GM12878 (cell line): ENCODE results near the gene KMT2B. TPM values are rescaled to one million over a fixed set of nuclear protein-coding genes. Genes with fewer than 3 reads are reported as not detected.

ENCODE experiments used
- CBFB ChIP-seq: IDR thresholded peaks from 2 replicates; pipeline ENCODE4 v1.6.1; 2016; ENCODE audit warnings: antibody characterized with exemption, low read depth
- CBX3 ChIP-seq: fragments of 200-600 bp; sonication (generic); IDR thresholded peaks from 2 replicates; pipeline ENCODE4 v1.6.1; 2016; ENCODE audit warnings: low read depth, borderline replicate concordance
- ESRRA ChIP-seq: IDR thresholded peaks from 2 replicates; pipeline ENCODE4 v1.6.1; 2012; ENCODE audit warnings: mild to moderate bottlenecking, low read length, improper control_type of control experiment
- ETV6 ChIP-seq, 2 experiments: fragments of 450-650 bp in 1 of 2; IDR thresholded peaks in 1 of 2; conservative IDR thresholded peaks in 1 of 2; 2 replicates each; pipeline ENCODE4 v1.6.1; 2014; ENCODE audit warnings: antibody characterized with exemption in 1 of 2, borderline replicate concordance in 1 of 2, low read depth in 1 of 2, mild to moderate bottlenecking in 1 of 2, moderate library complexity in 1 of 2
- EZH2 ChIP-seq: IDR thresholded peaks from 2 replicates; pipeline ENCODE4 v1.6.1; 2012; ENCODE audit warnings: low read depth, mild to moderate bottlenecking, control low read depth, inconsistent platforms, low read length, borderline replicate concordance; ENCODE audit not compliant: control insufficient read depth
- HDAC2 ChIP-seq: fragments of 200-600 bp; sonication (generic); IDR thresholded peaks from 2 replicates; pipeline ENCODE4 v1.6.1; 2017
- KAT2A ChIP-seq: conservative IDR thresholded peaks from 2 replicates; pipeline ENCODE4 v1.6.1; 2011; ENCODE audit warnings: low read depth, low read length; ENCODE audit not compliant: control insufficient read depth
- MTA2 ChIP-seq: fragments of 450-650 bp; IDR thresholded peaks from 2 replicates; pipeline ENCODE4 v1.6.1; 2016; ENCODE audit warnings: low read depth, mild to moderate bottlenecking, moderate library complexity
- POLR2AphosphoS5 ChIP-seq: IDR thresholded peaks from 2 replicates; pipeline ENCODE4 v1.6.1; 2011; ENCODE audit warnings: mild to moderate bottlenecking, low read length, inconsistent platforms
- RAD21 ChIP-seq: IDR thresholded peaks from 2 replicates; pipeline ENCODE4 v1.6.1; 2011; ENCODE audit warnings: mild to moderate bottlenecking, low read depth, low read length, moderate library complexity; ENCODE audit not compliant: insufficient read depth
- RUNX3 ChIP-seq: IDR thresholded peaks from 2 replicates; pipeline ENCODE4 v1.6.1; 2012; ENCODE audit warnings: low read length, inconsistent platforms
- SUZ12 ChIP-seq: fragments of 200-600 bp; sonication (generic); IDR thresholded peaks from one replicate; pipeline ENCODE4 v1.6.1; 2018; ENCODE audit warnings: antibody characterized with exemption, mild to moderate bottlenecking; ENCODE audit not compliant: unreplicated experiment
- TAF1 ChIP-seq: IDR thresholded peaks from 2 replicates; pipeline ENCODE4 v1.6.1; 2011; ENCODE audit warnings: mild to moderate bottlenecking, low read depth, low read length, borderline replicate concordance
- ZBED1 ChIP-seq: IDR thresholded peaks from 2 replicates; pipeline ENCODE4 v1.6.1; 2016; ENCODE audit warnings: borderline replicate concordance
- polyA plus RNA-seq, 11 experiments: library from polyadenylated mRNA; depleted of rRNA in 4 of 11; unstranded in 6 of 11; stranded (reverse) in 5 of 11; fragments of >200 nt; fragmentation: Nextera tagmentation in 4 of 11; fragmentation: Illumina TruSeq in 1 of 11; extraction: Ambion mirVana in 4 of 11; extraction: Trizol in 1 of 11; gene quantifications; 1 replicate in 1 of 11; 2 replicates in 10 of 11; pipeline versions ENCODE4 v1.2.1 to v1.2.3, GENCODE V29; 2011 to 2016; ENCODE audit warnings: inconsistent platforms in 2 of 11, missing spikeins in 2 of 11, low read depth in 1 of 11
- total RNA-seq, 4 experiments: library from RNA; depleted of rRNA in 3 of 4; stranded (reverse); fragments of >200 nt in 3 of 4; fragmentation: Illumina TruSeq in 1 of 4; extraction: Trizol in 1 of 4; gene quantifications; 2 replicates each; pipeline versions ENCODE4 v1.2.1 to v1.2.3, GENCODE V29; 2013 to 2021
- TF ChIP-seq, protein P1 (sequence below): IDR thresholded peaks from 2 replicates; pipeline ENCODE4 v1.6.1; 2011; ENCODE audit warnings: low read depth, mild to moderate bottlenecking, low read length, moderate library complexity, borderline replicate concordance; ENCODE audit errors: extremely low read depth
- TF ChIP-seq, protein P2 (sequence below): fragments of 450-650 bp; IDR thresholded peaks from 2 replicates; pipeline ENCODE4 v1.6.1; 2017; ENCODE audit warnings: mild to moderate bottlenecking, moderate library complexity
- TF ChIP-seq, protein P3 (sequence below): fragments of 450-650 bp; IDR thresholded peaks from 2 replicates; pipeline ENCODE4 v1.6.1; 2017; ENCODE audit warnings: mild to moderate bottlenecking
- TF ChIP-seq, protein P4 (sequence below): IDR thresholded peaks from 2 replicates; pipeline ENCODE4 v1.6.1; 2011; ENCODE audit warnings: mild to moderate bottlenecking, low read depth, low read length, moderate library complexity; ENCODE audit not compliant: insufficient replicate concordance
- TF ChIP-seq, protein P5 (sequence below), 3 experiments: IDR thresholded peaks in 2 of 3; conservative IDR thresholded peaks in 1 of 3; 2 replicates each; pipeline ENCODE4 v1.5.1; 2011; ENCODE audit warnings: low read depth in 3 of 3, low read length in 3 of 3, mild to moderate bottlenecking in 3 of 3, control low read depth in 2 of 3, moderate library complexity in 2 of 3, inconsistent platforms in 1 of 3, mixed read lengths in 1 of 3; ENCODE audit not compliant: control insufficient read depth in 2 of 3, insufficient read depth in 1 of 3; ENCODE audit errors: extremely low read depth in 1 of 3

Gene KMT2B
- total and polyA plus RNA-seq, 10 of the 15 experiments (the other 5 are each of a cell fraction or from before 2014, with no cell fraction given) = 0.71 to 35.6 (median 6.0) TPM

DNA sequence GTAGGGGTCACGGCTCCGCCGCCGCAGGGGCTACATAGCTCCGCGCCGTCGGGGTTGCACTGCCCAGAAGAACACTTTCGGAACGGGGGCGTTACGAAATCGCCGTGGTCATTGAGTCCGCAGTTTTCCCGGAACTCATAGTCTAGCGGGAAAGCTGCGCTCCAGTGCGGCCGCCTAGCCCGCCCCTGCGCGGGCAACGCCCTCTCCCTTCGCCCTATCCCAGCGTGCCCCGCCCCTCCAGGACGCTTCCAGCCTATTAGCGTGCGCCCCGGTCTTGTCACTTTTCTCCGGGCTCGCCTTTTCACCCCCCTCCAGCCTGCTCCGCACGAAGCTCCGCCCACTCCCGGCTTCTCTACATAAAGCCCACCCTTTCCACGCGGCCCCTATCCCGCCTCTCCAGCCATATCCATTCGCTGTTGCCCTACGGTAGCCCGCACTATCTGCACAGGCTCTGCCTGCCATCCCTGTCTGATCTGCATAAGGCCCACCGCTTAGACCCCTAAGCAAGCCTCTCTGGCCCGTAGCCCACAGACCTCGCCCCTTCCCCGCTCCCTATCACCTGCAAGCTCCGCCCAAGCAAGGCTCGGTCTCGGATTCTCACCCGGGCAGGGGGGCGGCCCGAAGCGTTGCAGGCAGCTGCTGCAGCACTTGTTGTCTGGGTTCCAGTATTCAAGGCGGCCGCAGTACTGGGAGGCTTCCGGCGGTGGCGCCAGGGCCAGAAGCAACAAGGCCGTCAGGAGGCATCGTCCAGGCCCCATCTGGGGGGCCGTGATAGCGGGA lies 22.8 kb downstream of the KMT2B start (continued):
- peak; percentile 37; the same call in 1 of the 2 replicates for TF ChIP-seq MTA2
- TF ChIP-seq SUZ12 = no peak
- peak; percentile 37; the same call in 1 of the 2 replicates for TF ChIP-seq RUNX3
- peak; percentile 88 for TF ChIP-seq POLR2AphosphoS5
- no peak for TF ChIP-seq ETV6 (conservative IDR thresholded peaks at IDR 0.05 in 1 of 2, IDR thresholded peaks at IDR 0.05 in 1 of 2; ENCODE audit: borderline replicate concordance in 1 of 2, low read depth in 1 of 2)
- TF ChIP-seq, protein P1, sequence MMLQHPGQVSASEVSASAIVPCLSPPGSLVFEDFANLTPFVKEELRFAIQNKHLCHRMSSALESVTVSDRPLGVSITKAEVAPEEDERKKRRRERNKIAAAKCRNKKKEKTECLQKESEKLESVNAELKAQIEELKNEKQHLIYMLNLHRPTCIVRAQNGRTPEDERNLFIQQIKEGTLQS = no peak
- no peak for TF ChIP-seq HDAC2
- TF ChIP-seq ZBED1 = peak; percentile 59; the same call in 1 of the 2 replicates
- TF ChIP-seq, protein P2, sequence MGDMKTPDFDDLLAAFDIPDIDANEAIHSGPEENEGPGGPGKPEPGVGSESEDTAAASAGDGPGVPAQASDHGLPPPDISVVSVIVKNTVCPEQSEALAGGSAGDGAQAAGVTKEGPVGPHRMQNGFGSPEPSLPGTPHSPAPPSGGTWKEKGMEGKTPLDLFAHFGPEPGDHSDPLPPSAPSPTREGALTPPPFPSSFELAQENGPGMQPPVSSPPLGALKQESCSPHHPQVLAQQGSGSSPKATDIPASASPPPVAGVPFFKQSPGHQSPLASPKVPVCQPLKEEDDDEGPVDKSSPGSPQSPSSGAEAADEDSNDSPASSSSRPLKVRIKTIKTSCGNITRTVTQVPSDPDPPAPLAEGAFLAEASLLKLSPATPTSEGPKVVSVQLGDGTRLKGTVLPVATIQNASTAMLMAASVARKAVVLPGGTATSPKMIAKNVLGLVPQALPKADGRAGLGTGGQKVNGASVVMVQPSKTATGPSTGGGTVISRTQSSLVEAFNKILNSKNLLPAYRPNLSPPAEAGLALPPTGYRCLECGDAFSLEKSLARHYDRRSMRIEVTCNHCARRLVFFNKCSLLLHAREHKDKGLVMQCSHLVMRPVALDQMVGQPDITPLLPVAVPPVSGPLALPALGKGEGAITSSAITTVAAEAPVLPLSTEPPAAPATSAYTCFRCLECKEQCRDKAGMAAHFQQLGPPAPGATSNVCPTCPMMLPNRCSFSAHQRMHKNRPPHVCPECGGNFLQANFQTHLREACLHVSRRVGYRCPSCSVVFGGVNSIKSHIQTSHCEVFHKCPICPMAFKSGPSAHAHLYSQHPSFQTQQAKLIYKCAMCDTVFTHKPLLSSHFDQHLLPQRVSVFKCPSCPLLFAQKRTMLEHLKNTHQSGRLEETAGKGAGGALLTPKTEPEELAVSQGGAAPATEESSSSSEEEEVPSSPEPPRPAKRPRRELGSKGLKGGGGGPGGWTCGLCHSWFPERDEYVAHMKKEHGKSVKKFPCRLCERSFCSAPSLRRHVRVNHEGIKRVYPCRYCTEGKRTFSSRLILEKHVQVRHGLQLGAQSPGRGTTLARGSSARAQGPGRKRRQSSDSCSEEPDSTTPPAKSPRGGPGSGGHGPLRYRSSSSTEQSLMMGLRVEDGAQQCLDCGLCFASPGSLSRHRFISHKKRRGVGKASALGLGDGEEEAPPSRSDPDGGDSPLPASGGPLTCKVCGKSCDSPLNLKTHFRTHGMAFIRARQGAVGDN = no peak
- TF ChIP-seq, protein P3, sequence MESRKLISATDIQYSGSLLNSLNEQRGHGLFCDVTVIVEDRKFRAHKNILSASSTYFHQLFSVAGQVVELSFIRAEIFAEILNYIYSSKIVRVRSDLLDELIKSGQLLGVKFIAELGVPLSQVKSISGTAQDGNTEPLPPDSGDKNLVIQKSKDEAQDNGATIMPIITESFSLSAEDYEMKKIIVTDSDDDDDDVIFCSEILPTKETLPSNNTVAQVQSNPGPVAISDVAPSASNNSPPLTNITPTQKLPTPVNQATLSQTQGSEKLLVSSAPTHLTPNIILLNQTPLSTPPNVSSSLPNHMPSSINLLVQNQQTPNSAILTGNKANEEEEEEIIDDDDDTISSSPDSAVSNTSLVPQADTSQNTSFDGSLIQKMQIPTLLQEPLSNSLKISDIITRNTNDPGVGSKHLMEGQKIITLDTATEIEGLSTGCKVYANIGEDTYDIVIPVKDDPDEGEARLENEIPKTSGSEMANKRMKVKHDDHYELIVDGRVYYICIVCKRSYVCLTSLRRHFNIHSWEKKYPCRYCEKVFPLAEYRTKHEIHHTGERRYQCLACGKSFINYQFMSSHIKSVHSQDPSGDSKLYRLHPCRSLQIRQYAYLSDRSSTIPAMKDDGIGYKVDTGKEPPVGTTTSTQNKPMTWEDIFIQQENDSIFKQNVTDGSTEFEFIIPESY = no peak
- peak; percentile 7; the same call in 1 of the 2 replicates for TF ChIP-seq RAD21
- no peak for TF ChIP-seq EZH2
- no peak for TF ChIP-seq CBX3
- TF ChIP-seq ESRRA = no peak
- TF ChIP-seq, protein P4, sequence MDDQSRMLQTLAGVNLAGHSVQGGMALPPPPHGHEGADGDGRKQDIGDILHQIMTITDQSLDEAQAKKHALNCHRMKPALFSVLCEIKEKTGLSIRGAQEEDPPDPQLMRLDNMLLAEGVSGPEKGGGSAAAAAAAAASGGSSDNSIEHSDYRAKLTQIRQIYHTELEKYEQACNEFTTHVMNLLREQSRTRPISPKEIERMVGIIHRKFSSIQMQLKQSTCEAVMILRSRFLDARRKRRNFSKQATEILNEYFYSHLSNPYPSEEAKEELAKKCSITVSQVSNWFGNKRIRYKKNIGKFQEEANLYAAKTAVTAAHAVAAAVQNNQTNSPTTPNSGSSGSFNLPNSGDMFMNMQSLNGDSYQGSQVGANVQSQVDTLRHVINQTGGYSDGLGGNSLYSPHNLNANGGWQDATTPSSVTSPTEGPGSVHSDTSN = peak; percentile 46
- TF ChIP-seq TAF1 = peak; percentile 74
- TF ChIP-seq CBFB = peak; percentile 59; the same call in 1 of the 2 replicates
- no peak for TF ChIP-seq KAT2A
- TF ChIP-seq, protein P5, sequence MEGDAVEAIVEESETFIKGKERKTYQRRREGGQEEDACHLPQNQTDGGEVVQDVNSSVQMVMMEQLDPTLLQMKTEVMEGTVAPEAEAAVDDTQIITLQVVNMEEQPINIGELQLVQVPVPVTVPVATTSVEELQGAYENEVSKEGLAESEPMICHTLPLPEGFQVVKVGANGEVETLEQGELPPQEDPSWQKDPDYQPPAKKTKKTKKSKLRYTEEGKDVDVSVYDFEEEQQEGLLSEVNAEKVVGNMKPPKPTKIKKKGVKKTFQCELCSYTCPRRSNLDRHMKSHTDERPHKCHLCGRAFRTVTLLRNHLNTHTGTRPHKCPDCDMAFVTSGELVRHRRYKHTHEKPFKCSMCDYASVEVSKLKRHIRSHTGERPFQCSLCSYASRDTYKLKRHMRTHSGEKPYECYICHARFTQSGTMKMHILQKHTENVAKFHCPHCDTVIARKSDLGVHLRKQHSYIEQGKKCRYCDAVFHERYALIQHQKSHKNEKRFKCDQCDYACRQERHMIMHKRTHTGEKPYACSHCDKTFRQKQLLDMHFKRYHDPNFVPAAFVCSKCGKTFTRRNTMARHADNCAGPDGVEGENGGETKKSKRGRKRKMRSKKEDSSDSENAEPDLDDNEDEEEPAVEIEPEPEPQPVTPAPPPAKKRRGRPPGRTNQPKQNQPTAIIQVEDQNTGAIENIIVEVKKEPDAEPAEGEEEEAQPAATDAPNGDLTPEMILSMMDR (IDR thresholded peaks at IDR 0.05 in 2 of 3, conservative IDR thresholded peaks at IDR 0.05 in 1 of 3; ENCODE audit: control insufficient read depth in 2 of 3, extremely low read depth in 1 of 3, insufficient read depth in 1 of 3, low read depth in 3 of 3, low read length in 3 of 3) = peak in 2 of 3 experiments; percentile 24 to 30; a peak in 4 of 6 replicates
